Esophagus muscularis mucosa (tissue), 3 donors: ENCODE results near the gene FAM118B.

Source experiments
- CTCF ChIP-seq, 3 experiments: fragments of 200-600 bp in 2 of 3; fragments of 450-650 bp in 1 of 3; sonication (generic) in 2 of 3; IDR thresholded peaks; one replicate each; pipeline ENCODE4 v1.5.1; 2017 to 2019; ENCODE audit warnings: antibody characterized with exemption in 3 of 3, mild to moderate bottlenecking in 2 of 3, moderate library complexity in 1 of 3
- POLR2A ChIP-seq: fragments of 450-650 bp; IDR thresholded peaks from one replicate; pipeline ENCODE4 v1.6.1; 2017; ENCODE audit warnings: antibody characterized with exemption, moderate library complexity, mild to moderate bottlenecking, low read depth

- TF ChIP-seq POLR2A (no peak), CTCF (IDR thresholded peaks at IDR 0.05) (no peak)
These were observed 47.8 kb upstream of the FAM118B start for GRCh38 chr11:126163779-126164178.
